GM23338 (cell line): ENCODE measurements around the gene PKD1L1.

Experiments used
- CREB1 ChIP-seq: fragments of 250-450 bp; sonication (Bioruptor Pico); IDR thresholded peaks from 2 replicates; pipeline ENCODE4 v1.5.0; 2020; ENCODE audit warnings: low read depth, mild to moderate bottlenecking, moderate library complexity
- CTCF ChIP-seq, 2 experiments: fragments of 200-600 bp in 1 of 2; sonication (generic) in 1 of 2; conservative IDR thresholded peaks; 2 replicates each; pipeline versions ENCODE4 v1.5.1 to v1.6.1; 2016 to 2017; ENCODE audit warnings: antibody characterized with exemption in 2 of 2, low read depth in 2 of 2, mild to moderate bottlenecking in 2 of 2, moderate library complexity in 1 of 2
- EZH2 ChIP-seq: fragments of 200-600 bp; sonication (generic); IDR thresholded peaks from one replicate; pipeline ENCODE4 v1.8.0; 2017; ENCODE audit warnings: antibody characterized with exemption, mild to moderate bottlenecking, low read depth; ENCODE audit not compliant: unreplicated experiment
- EZH2phosphoT487 ChIP-seq: fragments of 200-600 bp; sonication (generic); IDR thresholded peaks from one replicate; pipeline ENCODE4 v1.8.1; 2018; ENCODE audit warnings: antibody characterized with exemption; ENCODE audit not compliant: unreplicated experiment
- JUNB ChIP-seq: IDR thresholded peaks from one replicate; pipeline ENCODE4 v1.6.1; 2016; ENCODE audit warnings: antibody characterized with exemption; ENCODE audit not compliant: unreplicated experiment
- POLR2AphosphoS5 ChIP-seq: IDR thresholded peaks from 2 replicates; pipeline ENCODE4 v1.6.1; 2016; ENCODE audit warnings: antibody characterized with exemption, low read depth
- ZNF462 ChIP-seq: fragments of 250-450 bp; sonication (Bioruptor Pico); IDR thresholded peaks from 2 replicates; pipeline ENCODE4 v1.5.0; 2020; ENCODE audit warnings: mild to moderate bottlenecking, moderate library complexity

GRCh38 chr7:47991741-47992311 is 43.6 kb upstream of the PKD1L1 start:
- peak; percentile 54 to 81 for TF ChIP-seq CTCF (conservative IDR thresholded peaks at IDR 0.05; ENCODE audit: low read depth in 2 of 2)
- no peak for TF ChIP-seq EZH2phosphoT487
- no peak for TF ChIP-seq EZH2
- peak; percentile 65 for TF ChIP-seq POLR2AphosphoS5
- no peak for TF ChIP-seq JUNB
- TF ChIP-seq ZNF462 (CRISPR knock-in tag), result 0 out of 2 replicates have a peak, but pooled peaks have one; percentile 22
- TF ChIP-seq CREB1 (CRISPR knock-in tag), result no peak; the same call in 1 of the 2 replicates
